Smooth muscle cell (in vitro differentiated cells): ENCODE data around the gene C12orf57. TPM values are rescaled to one million over a fixed set of nuclear protein-coding genes. Genes with fewer than 3 reads are reported as not detected.

Experiments used
- DNase-seq: peaks from one replicate; lab custom pipeline; 2025; ENCODE audit not compliant: unreplicated experiment; lab: John Stamatoyannopoulos, UW
- H2AFZ ChIP-seq: fragments of 200-600 bp; sonication (generic); 2 replicates; pipeline ENCODE4 v1.6.0; 2016; ENCODE audit warnings: antibody characterized with exemption, low read depth, mild to moderate bottlenecking
- H3F3A ChIP-seq: fragments of 200-600 bp; sonication (generic); 2 replicates; pipeline ENCODE4 v1.6.0; 2017; ENCODE audit warnings: antibody characterized with exemption, low read depth
- H3K27ac ChIP-seq: fragments of 200-600 bp; sonication (generic); 2 replicates; pipeline ENCODE4 v1.5.1; 2016; ENCODE audit warnings: low read depth, mild to moderate bottlenecking
- H3K27me3 ChIP-seq: fragments of 200-600 bp; sonication (generic); 2 replicates; pipeline ENCODE4 v1.6.1; 2016; ENCODE audit warnings: low read depth, mild to moderate bottlenecking
- H3K36me3 ChIP-seq: fragments of 200-600 bp; sonication (generic); 2 replicates; pipeline ENCODE4 v1.5.1; 2016; ENCODE audit warnings: low read depth
- H3K4me1 ChIP-seq: fragments of 200-600 bp; sonication (generic); 2 replicates; pipeline ENCODE4 v1.5.1; 2016; ENCODE audit warnings: low read depth
- H3K4me2 ChIP-seq: fragments of 200-600 bp; sonication (generic); 2 replicates; pipeline ENCODE4 v1.6.0; 2016; ENCODE audit warnings: mild to moderate bottlenecking
- H3K4me3 ChIP-seq: fragments of 200-600 bp; sonication (generic); 2 replicates; pipeline ENCODE4 v1.5.1; 2016; ENCODE audit warnings: mild to moderate bottlenecking
- H3K79me2 ChIP-seq: fragments of 200-600 bp; sonication (generic); 2 replicates; pipeline ENCODE4 v1.6.0; 2016; ENCODE audit warnings: low read depth, mild to moderate bottlenecking
- H3K9ac ChIP-seq: fragments of 200-600 bp; sonication (generic); 2 replicates; pipeline ENCODE4 v1.6.0; 2016; ENCODE audit warnings: low read depth
- H3K9me3 ChIP-seq: fragments of 200-600 bp; sonication (generic); replicated peaks from 2 replicates; pipeline ENCODE4 v1.5.1; 2016; ENCODE audit warnings: low read depth
- H4K20me1 ChIP-seq: fragments of 200-600 bp; sonication (generic); 2 replicates; pipeline ENCODE4 v1.6.0; 2016; ENCODE audit warnings: low read depth
- CTCF ChIP-seq: fragments of 200-600 bp; sonication (generic); IDR thresholded peaks from 2 replicates; pipeline ENCODE4 v1.5.1; 2017; ENCODE audit warnings: borderline replicate concordance, mild to moderate bottlenecking, antibody characterized with exemption; ENCODE audit not compliant: insufficient read depth, poor library complexity, severe bottlenecking
- WGBS: methylation state at CpG from one replicate; pipeline ENCODE4 v1.1.7; 2016; ENCODE audit warnings: low lambda C conversion rate; 5-methylcytosine and 5-hydroxymethylcytosine counted together
- microRNA counts: library from miRNA; unstranded; fragments of <30 nt; microRNA quantifications from one replicate; lab custom pipeline; 2016
- microRNA-seq: library from miRNA; unstranded; fragments of <30 nt; microRNA quantifications from one replicate; pipeline ENCODE4, GENCODE V29; 2016; ENCODE audit warnings: borderline number of aligned reads
- polyA plus RNA-seq: library from polyadenylated mRNA; unstranded; fragments of >200 nt; fragmentation: Nextera tagmentation; extraction: Ambion mirVana; gene quantifications from 2 replicates; pipeline ENCODE4 v1.2.1, GENCODE V29; 2016
- small RNA-seq: library from RNA; depleted of rRNA; stranded (forward); fragments of <200 nt; gene quantifications from one replicate; pipeline ENCODE3, GENCODE V24; 2014
- total RNA-seq: library from RNA; depleted of rRNA; stranded (reverse); fragments of >200 nt; gene quantifications from 2 replicates; pipeline ENCODE4 v1.2.3, GENCODE V29; 2014

C12orf57 gene
- total and polyA plus RNA-seq, 2 experiments from 2014 or later = 397 to 494 TPM

- no peak for DNase-seq
- no peak overlapping the region for H3K27ac ChIP-seq
- no peak overlapping the region for H3K9ac ChIP-seq
- no peaks in the 10 kb centered on the region for H4K20me1 ChIP-seq
- no peaks in the 10 kb centered on the region for H3F3A ChIP-seq
- no peak overlapping the region for H3K4me3 ChIP-seq
- H3K27me3 ChIP-seq = no peaks in the 10 kb centered on the region
- H3K36me3 ChIP-seq = no peaks in the 10 kb centered on the region
- no peak overlapping the region for H3K4me2 ChIP-seq
- H3K79me2 ChIP-seq = no peaks in the 10 kb centered on the region
- no peaks in the 10 kb centered on the region for H3K9me3 ChIP-seq
- 98% methylated on average over 10 of the region's 10 CpGs for WGBS
- H3K4me1 ChIP-seq = no peaks in the 10 kb centered on the region
- no peak for TF ChIP-seq CTCF
- H2AFZ ChIP-seq = no peak overlapping the region
Measured at GRCh38 chr12:6981152-6982052, 37.6 kb downstream of the C12orf57 start.

- H3K9me3 ChIP-seq = no peaks in the 10 kb centered on the region
- no peaks in the 10 kb centered on the region for H3F3A ChIP-seq
- no peak for TF ChIP-seq CTCF
- no peak overlapping the region for H2AFZ ChIP-seq
- no peak overlapping the region for H3K27ac ChIP-seq
- WGBS = 91% methylated on average over 7 of the region's 7 CpGs
- no peak overlapping the region for H3K4me3 ChIP-seq
- H3K79me2 ChIP-seq = no peaks in the 10 kb centered on the region
- no peak for DNase-seq
- no peaks in the 10 kb centered on the region for H3K27me3 ChIP-seq
- H3K9ac ChIP-seq = no peak overlapping the region
- no peaks in the 10 kb centered on the region for H4K20me1 ChIP-seq
- H3K4me1 ChIP-seq = no peaks in the 10 kb centered on the region
- no peaks in the 10 kb centered on the region for H3K36me3 ChIP-seq
- H3K4me2 ChIP-seq = no peak overlapping the region
Measured at GRCh38 chr12:6982532-6982931, 38.7 kb downstream of the C12orf57 start.

- Histone ChIP-seq H3K79me2 (no peaks in the 10 kb centered on the region), H3K9ac (peak overlapping the region; percentile 32), H4K20me1 (no peaks in the 10 kb centered on the region), H3K27me3 (no peaks in the 10 kb centered on the region), H3K4me2 (no peak overlapping the region), H3K4me1 (no peaks in the 10 kb centered on the region), H2AFZ (no peak overlapping the region), H3K27ac (peak overlapping the region; percentile 67), H3K36me3 (no peaks in the 10 kb centered on the region), H3K4me3 (no peak overlapping the region), H3F3A (no peaks in the 10 kb centered on the region), H3K9me3 (no peaks in the 10 kb centered on the region)
- DNase-seq = no peak
- no peak for TF ChIP-seq CTCF
- WGBS = 90% methylated on average over 11 of the region's 11 CpGs
Measured at GRCh38 chr12:6987956-6988553, 44.2 kb downstream of the C12orf57 start.

MicroRNAs encoded within 50 kb of the gene (microRNA counts, 767-probe panel; counts per million panel counts)
- 4,647 counts per million, percentile 21 among the panel's probes with 10 or more counts for microRNA hsa-miR-141-3p (lab: Ali Mortazavi, UCI)
- 10,783 counts per million, percentile 88 among the panel's probes with 10 or more counts for microRNA hsa-miR-200c-3p (lab: Ali Mortazavi, UCI)

Small RNA genes within 50 kb of the gene (microRNA-seq; reads per million reads assigned to microRNA genes)
- gene MIR141 (684 reads per million, percentile 76 among the genes with 10 or more reads in this experiment), gene MIR200C (31,635 reads per million, percentile 99 among the genes with 10 or more reads in this experiment)

Small RNA genes within 50 kb of the gene (small RNA-seq; reads per million reads assigned to genes)
- gene MIR141 = 41.1 reads per million, percentile 95 among the genes with 10 or more reads in this experiment
- gene MIR200C = 25.6 reads per million, percentile 92 among the genes with 10 or more reads in this experiment
- not detected for gene RNU7-1
- 3.1 reads per million, percentile 53 among the genes with 10 or more reads in this experiment for gene SCARNA12

Other genes with a start within 250 kb of the C12orf57 start
- gene PIANP, start 243.2 kb upstream of the C12orf57 start, total RNA-seq = 1.4 TPM in 1 of 2 replicates, not detected in the other
- 2.8 and 3.8 TPM in 2 replicates for gene PIANP, start 243.2 kb upstream of the C12orf57 start, polyA plus RNA-seq
- 56.6 and 59.6 TPM in 2 replicates for gene COPS7A, start 220.0 kb upstream of the C12orf57 start, total RNA-seq
- gene COPS7A, start 220.0 kb upstream of the C12orf57 start, polyA plus RNA-seq = 78.0 and 105 TPM in 2 replicates
- gene MLF2, start 190.9 kb upstream of the C12orf57 start, total RNA-seq = 182 and 185 TPM in 2 replicates
- gene MLF2, start 190.9 kb upstream of the C12orf57 start, polyA plus RNA-seq = 381 and 398 TPM in 2 replicates
- gene PTMS, start 177.7 kb upstream of the C12orf57 start, total RNA-seq = 115 and 125 TPM in 2 replicates
- 379 and 381 TPM in 2 replicates for gene PTMS, start 177.7 kb upstream of the C12orf57 start, polyA plus RNA-seq
- gene LAG3, start 171.5 kb upstream of the C12orf57 start, total RNA-seq = 0.18 and 1.0 TPM in 2 replicates
- 1.7 and 3.7 TPM in 2 replicates for gene LAG3, start 171.5 kb upstream of the C12orf57 start, polyA plus RNA-seq
- 0.13 and 0.22 TPM in 2 replicates for gene CD4, start 154.5 kb upstream of the C12orf57 start, total RNA-seq
- 1.3 and 2.5 TPM in 2 replicates for gene CD4, start 154.5 kb upstream of the C12orf57 start, polyA plus RNA-seq
- 0.76 and 2.9 TPM in 2 replicates for gene GPR162, start 122.2 kb upstream of the C12orf57 start, total RNA-seq
- 2.1 and 3.0 TPM in 2 replicates for gene GPR162, start 122.2 kb upstream of the C12orf57 start, polyA plus RNA-seq
- 36.7 and 42.8 TPM in 2 replicates for gene P3H3, start 115.6 kb upstream of the C12orf57 start, total RNA-seq
- gene P3H3, start 115.6 kb upstream of the C12orf57 start, polyA plus RNA-seq = 106 and 108 TPM in 2 replicates
- 4.0 and 6.2 TPM in 2 replicates for gene GNB3, start 103.1 kb upstream of the C12orf57 start, total RNA-seq
- 4.8 and 6.3 TPM in 2 replicates for gene GNB3, start 103.1 kb upstream of the C12orf57 start, polyA plus RNA-seq
- 5.3 and 7.4 TPM in 2 replicates for gene CDCA3, start 92.7 kb upstream of the C12orf57 start, total RNA-seq
- gene CDCA3, start 92.7 kb upstream of the C12orf57 start, polyA plus RNA-seq = 9.4 and 10.6 TPM in 2 replicates
- gene USP5, start 91.9 kb upstream of the C12orf57 start, total RNA-seq = 51.3 and 52.5 TPM in 2 replicates
- gene USP5, start 91.9 kb upstream of the C12orf57 start, polyA plus RNA-seq = 63.1 and 64.9 TPM in 2 replicates
- 1,112 and 1,199 TPM in 2 replicates for gene TPI1, start 76.5 kb upstream of the C12orf57 start, total RNA-seq
- gene TPI1, start 76.5 kb upstream of the C12orf57 start, polyA plus RNA-seq = 2,097 and 2,100 TPM in 2 replicates
- 2.3 and 2.5 TPM in 2 replicates for gene SPSB2, start 70.7 kb upstream of the C12orf57 start, total RNA-seq
- 5.9 and 7.9 TPM in 2 replicates for gene SPSB2, start 70.7 kb upstream of the C12orf57 start, polyA plus RNA-seq
- gene LRRC23, start 39.2 kb upstream of the C12orf57 start, total RNA-seq = 14.2 and 19.9 TPM in 2 replicates
- gene LRRC23, start 39.2 kb upstream of the C12orf57 start, polyA plus RNA-seq = 13.7 and 19.5 TPM in 2 replicates
- 52.5 and 58.8 TPM in 2 replicates for gene ENO2, start 29.4 kb upstream of the C12orf57 start, total RNA-seq
- gene ENO2, start 29.4 kb upstream of the C12orf57 start, polyA plus RNA-seq = 105 and 127 TPM in 2 replicates
- gene ATN1, start 16.1 kb upstream of the C12orf57 start, total RNA-seq = 9.9 and 30.4 TPM in 2 replicates
- 28.8 and 36.1 TPM in 2 replicates for gene ATN1, start 16.1 kb upstream of the C12orf57 start, polyA plus RNA-seq
- gene RNU7-1, start 206 bp upstream of the C12orf57 start, total RNA-seq = not detected in 2 replicates
- gene RNU7-1, start 206 bp upstream of the C12orf57 start, polyA plus RNA-seq = not detected in 2 replicates
- gene PTPN6, start 7.3 kb downstream of the C12orf57 start, total RNA-seq = 4.3 and 5.5 TPM in 2 replicates
- gene PTPN6, start 7.3 kb downstream of the C12orf57 start, polyA plus RNA-seq = 2.8 and 8.7 TPM in 2 replicates
- 148 and 162 TPM in 2 replicates for gene PHB2, start 26.6 kb downstream of the C12orf57 start, total RNA-seq
- 139 and 155 TPM in 2 replicates for gene PHB2, start 26.6 kb downstream of the C12orf57 start, polyA plus RNA-seq
- 21.9 and 26.5 TPM in 2 replicates for gene EMG1, start 26.9 kb downstream of the C12orf57 start, total RNA-seq
- gene EMG1, start 26.9 kb downstream of the C12orf57 start, polyA plus RNA-seq = 54.4 and 62.0 TPM in 2 replicates
- 16.9 and 28.3 TPM in 2 replicates for gene LPCAT3, start 74.5 kb downstream of the C12orf57 start, total RNA-seq
- 34.3 and 35.9 TPM in 2 replicates for gene LPCAT3, start 74.5 kb downstream of the C12orf57 start, polyA plus RNA-seq
- 38.5 and 65.7 TPM in 2 replicates for gene C1S, start 116.7 kb downstream of the C12orf57 start, total RNA-seq
- gene C1S, start 116.7 kb downstream of the C12orf57 start, polyA plus RNA-seq = 61.1 and 69.2 TPM in 2 replicates
- 51.2 and 58.9 TPM in 2 replicates for gene C1R, start 148.4 kb downstream of the C12orf57 start, total RNA-seq
- 78.7 and 83.8 TPM in 2 replicates for gene C1R, start 148.4 kb downstream of the C12orf57 start, polyA plus RNA-seq
- gene C1RL, start 165.2 kb downstream of the C12orf57 start, total RNA-seq = 18.5 and 21.1 TPM in 2 replicates
- gene C1RL, start 165.2 kb downstream of the C12orf57 start, polyA plus RNA-seq = 8.7 and 9.8 TPM in 2 replicates
- gene RBP5, start 184.9 kb downstream of the C12orf57 start, total RNA-seq = not detected in 2 replicates
- gene RBP5, start 184.9 kb downstream of the C12orf57 start, polyA plus RNA-seq = 0.21 and 2.3 TPM in 2 replicates
- 26.5 and 51.0 TPM in 2 replicates for gene CLSTN3, start 186.3 kb downstream of the C12orf57 start, total RNA-seq
- gene CLSTN3, start 186.3 kb downstream of the C12orf57 start, polyA plus RNA-seq = 12.4 and 25.4 TPM in 2 replicates
- gene PEX5, start 245.7 kb downstream of the C12orf57 start, total RNA-seq = 6.6 and 13.2 TPM in 2 replicates
- 8.3 and 8.9 TPM in 2 replicates for gene PEX5, start 245.7 kb downstream of the C12orf57 start, polyA plus RNA-seq